IPS-11a (cell line): ENCODE results near the gene PROSER2.
"Not testable (repeated sequence)": the region's sequence is repeated elsewhere in the genome, so short reads cannot be mapped to it uniquely, and the experiment has no call there.

Experiments
- H3K4me3 ChIP-seq: one replicate; pipeline ENCODE4 v1.5.1; 2013; ENCODE audit warnings: low read depth, low read length, control low read depth

Gene PROSER2

GRCh38 chr10:11830836-11831519, 7.8 kb downstream of the PROSER2 start:
- H3K4me3 ChIP-seq: no peak overlapping the region

- no peak overlapping the region for H3K4me3 ChIP-seq
These were observed 8.4 kb downstream of the PROSER2 start for GRCh38 chr10:11831520-11831951.

- no peak overlapping the region for H3K4me3 ChIP-seq
These were observed 8.9 kb downstream of the PROSER2 start for GRCh38 chr10:11832042-11832441.

- H3K4me3 ChIP-seq: no peak overlapping the region
These were observed 11.9 kb downstream of the PROSER2 start for GRCh38 chr10:11835061-11835460.

- H3K4me3 ChIP-seq: no peak overlapping the region
These were observed 12.5 kb downstream of the PROSER2 start for GRCh38 chr10:11835704-11836103.

- H3K4me3 ChIP-seq: no peak overlapping the region
These were observed 14.4 kb downstream of the PROSER2 start for GRCh38 chr10:11837372-11838161.

- H3K4me3 ChIP-seq: no peak overlapping the region
These were observed 15.2 kb downstream of the PROSER2 start for GRCh38 chr10:11838298-11838852.

- H3K4me3 ChIP-seq: no peak overlapping the region
These were observed 18.2 kb downstream of the PROSER2 start for GRCh38 chr10:11841375-11841774.

GRCh38 chr10:11842411-11842810, 19.3 kb downstream of the PROSER2 start:
- no peak overlapping the region for H3K4me3 ChIP-seq

GRCh38 chr10:11845113-11845512, 22.0 kb downstream of the PROSER2 start:
- no peak overlapping the region for H3K4me3 ChIP-seq

- no peak overlapping the region for H3K4me3 ChIP-seq
These were observed 23.4 kb downstream of the PROSER2 start for GRCh38 chr10:11846542-11846941.

- H3K4me3 ChIP-seq: no peak overlapping the region
These were observed 26.1 kb downstream of the PROSER2 start for GRCh38 chr10:11849277-11849676.

- no peak overlapping the region for H3K4me3 ChIP-seq
These were observed 26.8 kb downstream of the PROSER2 start for GRCh38 chr10:11849911-11850310.

- H3K4me3 ChIP-seq: no peak overlapping the region
These were observed 28.8 kb downstream of the PROSER2 start for GRCh38 chr10:11851910-11852309.

GRCh38 chr10:11852637-11853036, 29.5 kb downstream of the PROSER2 start:
- H3K4me3 ChIP-seq: not testable (repeated sequence)

- no peak overlapping the region for H3K4me3 ChIP-seq
These were observed 30.3 kb downstream of the PROSER2 start for GRCh38 chr10:11853468-11853867.

- H3K4me3 ChIP-seq: no peak overlapping the region
These were observed 31.1 kb downstream of the PROSER2 start for GRCh38 chr10:11854301-11854700.

GRCh38 chr10:11856089-11856488, 32.9 kb downstream of the PROSER2 start:
- H3K4me3 ChIP-seq: no peak overlapping the region

GRCh38 chr10:11856678-11857077, 33.5 kb downstream of the PROSER2 start:
- no peak overlapping the region for H3K4me3 ChIP-seq

GRCh38 chr10:11858093-11858492, 34.9 kb downstream of the PROSER2 start:
- H3K4me3 ChIP-seq: no peak overlapping the region

GRCh38 chr10:11861341-11861740, 38.2 kb downstream of the PROSER2 start:
- H3K4me3 ChIP-seq: no peak overlapping the region

GRCh38 chr10:11861811-11862428, 38.8 kb downstream of the PROSER2 start:
- no peak overlapping the region for H3K4me3 ChIP-seq
